GM19043 (cell line): ENCODE measurements around the gene MEI4.
"Not testable (repeated sequence)": the region's sequence is repeated elsewhere in the genome, so short reads cannot be mapped to it uniquely, and the experiment has no call there.

Experiments used
- ATAC-seq: cut with Tn5 transposase; IDR thresholded peaks from one replicate; pipeline ENCODE4 v1.9.1; 2021; ENCODE audit warnings: low read depth; ENCODE audit not compliant: unreplicated experiment

Gene MEI4

GRCh38 chr6:77652739-77653138, at the start of gene MEI4:
Gene MEI4, plus strand, starts transcription at chr6:77653039. Its CDS starts 37,633 bp downstream, at chr6:77690672.
- ATAC-seq = no peak

GRCh38 chr6:77604476-77604875, 48.4 kb upstream of the MEI4 start:
- ATAC-seq = no peak

- no peak for ATAC-seq
Observed at GRCh38 chr6:77607004-77607403, 45.8 kb upstream of the MEI4 start.

- ATAC-seq = no peak
Observed at GRCh38 chr6:77609106-77609505, 43.7 kb upstream of the MEI4 start.

GRCh38 chr6:77619114-77619513, 33.7 kb upstream of the MEI4 start:
- ATAC-seq = no peak

GRCh38 chr6:77620278-77620882, 32.5 kb upstream of the MEI4 start:
- no peak for ATAC-seq

GRCh38 chr6:77624515-77624914, 28.3 kb upstream of the MEI4 start:
- no peak for ATAC-seq

GRCh38 chr6:77626426-77626825, 26.4 kb upstream of the MEI4 start:
- no peak for ATAC-seq

- no peak for ATAC-seq
Observed at GRCh38 chr6:77630014-77630413, 22.8 kb upstream of the MEI4 start.

- no peak for ATAC-seq
Observed at GRCh38 chr6:77633471-77633870, 19.4 kb upstream of the MEI4 start.

GRCh38 chr6:77633993-77634715, 18.7 kb upstream of the MEI4 start:
- ATAC-seq = no peak

- no peak for ATAC-seq
Observed at GRCh38 chr6:77638129-77638830, 14.6 kb upstream of the MEI4 start.

- ATAC-seq = no peak
Observed at GRCh38 chr6:77644102-77644705, 8.6 kb upstream of the MEI4 start.

- ATAC-seq = no peak
Observed at GRCh38 chr6:77650098-77650663, 2.7 kb upstream of the MEI4 start.

GRCh38 chr6:77653816-77654215, 977 bp downstream of the MEI4 start:
- no peak for ATAC-seq

- not testable (repeated sequence) for ATAC-seq
Observed at GRCh38 chr6:77655035-77655434, 2.2 kb downstream of the MEI4 start.

- ATAC-seq = no peak
Observed at GRCh38 chr6:77656999-77657764, 4.3 kb downstream of the MEI4 start.

- ATAC-seq = no peak
Observed at GRCh38 chr6:77666340-77666739, 13.5 kb downstream of the MEI4 start.

- ATAC-seq = no peak
Observed at GRCh38 chr6:77666846-77667245, 14.0 kb downstream of the MEI4 start.

GRCh38 chr6:77669913-77670312, 17.1 kb downstream of the MEI4 start:
- ATAC-seq = no peak
